ENCODE measurements around the gene STK32B. TPM values are rescaled to one million over a fixed set of nuclear protein-coding genes. Genes with fewer than 3 reads are reported as not detected.
"Not testable (repeated sequence)": the region's sequence is repeated elsewhere in the genome, so short reads cannot be mapped to it uniquely, and the experiment has no call there.

The STK32B gene
- total RNA-seq, 2 experiments from 2014 or later, result not detected

DNA sequence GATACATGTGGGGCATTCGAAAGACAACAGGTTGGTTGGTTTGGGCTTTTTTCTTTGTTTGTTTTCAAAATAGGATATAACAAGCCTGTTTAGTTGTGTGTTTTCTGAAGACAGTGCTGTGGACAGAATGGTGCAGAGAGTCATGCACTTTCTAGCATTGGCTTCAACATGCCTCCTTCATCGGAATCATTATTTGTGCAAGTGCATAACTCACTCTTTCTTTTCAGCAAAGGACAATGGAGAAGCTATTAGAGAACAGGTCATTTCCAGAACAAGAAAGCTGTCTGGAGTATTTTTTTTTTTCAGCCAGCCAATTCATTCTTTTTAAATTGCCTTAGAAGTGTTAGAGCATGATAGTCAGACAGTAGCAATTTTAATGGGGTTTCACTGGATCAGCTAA is 225.8 kb downstream of the STK32B start:
- Mint-ChIP-seq H3K4me1 (no peaks in the 10 kb centered on the region), H3K9me3 (peaks cover 3% of the 10 kb centered on the region), H3K27me3 (no peaks in the 10 kb centered on the region), H3K36me3 (no peaks in the 10 kb centered on the region), H3K4me3 (no peak overlapping the region), H3K27ac (no peak overlapping the region)
- DNase-seq, result no peak

GRCh38 chr4:5278213-5278612 is 226.9 kb downstream of the STK32B start:
- DNase-seq, result no peak
- Mint-ChIP-seq H3K36me3 (no peaks in the 10 kb centered on the region), H3K4me1 (no peaks in the 10 kb centered on the region), H3K9me3 (peaks cover 3% of the 10 kb centered on the region), H3K4me3 (no peak overlapping the region), H3K27me3 (no peaks in the 10 kb centered on the region), H3K27ac (no peak overlapping the region)

DNA sequence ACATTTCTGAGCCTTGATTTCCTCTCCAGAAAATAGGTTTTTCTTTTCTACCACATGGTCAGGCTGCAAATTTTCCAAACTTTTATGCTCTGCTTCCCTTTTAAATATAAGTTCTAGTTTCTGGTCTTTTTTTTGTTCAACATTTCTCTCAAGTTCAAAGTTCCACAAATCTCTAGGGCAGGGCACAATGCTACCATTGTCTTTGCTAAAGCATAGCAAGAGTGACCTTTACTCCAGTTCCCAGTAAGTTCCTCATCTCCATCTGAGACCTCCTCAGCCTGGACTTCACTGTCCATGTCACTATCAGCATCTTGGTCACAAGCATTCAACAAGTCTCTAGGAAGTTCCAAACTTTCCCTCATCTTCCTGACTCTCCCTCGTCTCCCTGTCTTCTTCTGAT is 228.8 kb downstream of the STK32B start:
- H3K9me3 Mint-ChIP-seq, H3K27ac Mint-ChIP-seq, H3K36me3 Mint-ChIP-seq, H3K4me1 Mint-ChIP-seq, DNase-seq, H3K27me3 Mint-ChIP-seq, H3K4me3 Mint-ChIP-seq: not testable (repeated sequence)

DNA sequence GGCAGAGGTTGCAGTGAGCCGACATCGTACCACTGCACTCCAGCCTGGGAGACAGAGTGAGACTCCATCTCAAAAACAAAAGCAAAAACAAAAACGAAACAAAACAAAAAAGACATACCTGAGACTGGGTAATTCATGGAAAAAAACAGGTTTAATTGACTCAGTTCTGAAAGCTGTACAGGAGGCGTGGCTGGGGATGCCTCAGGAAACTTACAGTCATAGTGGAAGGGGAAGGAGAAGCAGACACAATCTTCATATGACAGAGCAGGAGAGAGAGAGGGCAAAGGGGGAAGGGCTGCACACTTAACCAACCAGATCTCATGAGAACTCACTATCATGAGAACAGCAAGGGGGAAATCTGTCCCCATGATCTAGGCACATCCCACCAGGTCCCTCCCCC is 229.5 kb downstream of the STK32B start:
- Mint-ChIP-seq H3K9me3 (no peaks in the 10 kb centered on the region), H3K27ac (no peak overlapping the region), H3K4me1 (no peaks in the 10 kb centered on the region), H3K36me3 (no peaks in the 10 kb centered on the region), H3K27me3 (no peaks in the 10 kb centered on the region), H3K4me3 (no peak overlapping the region)
- DNase-seq, result no peak

DNA sequence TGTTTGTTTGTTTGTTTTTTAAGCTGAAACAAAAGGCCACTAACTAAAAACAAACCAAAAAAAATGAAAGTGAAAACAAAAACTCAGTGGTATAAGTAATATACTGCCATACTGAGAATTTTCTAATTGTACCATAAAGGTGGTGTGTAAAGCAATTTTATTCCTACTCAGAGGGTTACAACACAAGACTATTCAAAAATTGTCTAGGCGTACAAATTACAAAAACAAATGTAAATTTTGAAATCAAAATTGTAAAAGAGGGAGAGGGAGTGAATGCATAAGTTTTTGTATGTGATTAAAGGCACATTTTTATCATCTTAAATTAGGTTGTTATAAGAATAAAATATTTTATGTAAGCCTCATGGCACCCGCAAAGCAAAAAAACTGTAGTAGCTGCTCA is 232.6 kb downstream of the STK32B start:
- Mint-ChIP-seq H3K27me3 (no peaks in the 10 kb centered on the region), H3K9me3 (no peaks in the 10 kb centered on the region), H3K27ac (no peak overlapping the region), H3K36me3 (no peaks in the 10 kb centered on the region), H3K4me1 (no peaks in the 10 kb centered on the region), H3K4me3 (no peak overlapping the region)
- DNase-seq, result no peak

DNA sequence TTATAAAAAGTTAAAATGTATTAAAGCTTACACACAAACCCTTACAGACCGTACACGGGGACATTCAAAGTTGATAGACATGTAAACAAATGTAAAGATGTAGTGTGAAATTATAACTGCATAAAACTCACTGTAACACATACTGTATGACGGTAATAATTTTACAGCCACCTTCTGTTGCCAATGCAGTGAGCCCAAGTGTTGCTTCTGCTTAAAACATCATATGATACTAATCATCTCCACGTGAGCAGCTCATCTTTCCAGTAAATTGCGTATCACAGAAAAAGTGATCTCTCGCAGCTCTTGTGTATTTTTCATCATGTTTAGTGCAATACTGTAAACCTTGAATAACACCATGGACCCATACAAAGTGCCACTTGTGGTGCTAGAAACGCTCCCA is 233.2 kb downstream of the STK32B start:
- no peak for DNase-seq
- Mint-ChIP-seq H3K27me3 (no peaks in the 10 kb centered on the region), H3K27ac (no peak overlapping the region), H3K36me3 (no peaks in the 10 kb centered on the region), H3K4me3 (no peak overlapping the region), H3K4me1 (no peaks in the 10 kb centered on the region), H3K9me3 (no peaks in the 10 kb centered on the region)

GRCh38 chr4:5292101-5292500 is 240.8 kb downstream of the STK32B start:
- Mint-ChIP-seq H3K36me3 (no peaks in the 10 kb centered on the region), H3K27ac (no peak overlapping the region), H3K4me1 (no peaks in the 10 kb centered on the region), H3K27me3 (peaks cover 3% of the 10 kb centered on the region), H3K9me3 (peaks cover 3% of the 10 kb centered on the region), H3K4me3 (no peak overlapping the region)
- DNase-seq, result no peak

- not testable (repeated sequence) for H3K27me3 Mint-ChIP-seq, H3K9me3 Mint-ChIP-seq, H3K27ac Mint-ChIP-seq, H3K4me3 Mint-ChIP-seq, DNase-seq, H3K4me1 Mint-ChIP-seq, H3K36me3 Mint-ChIP-seq
Measured at GRCh38 chr4:5298000-5298787, 246.9 kb downstream of the STK32B start.

DNA sequence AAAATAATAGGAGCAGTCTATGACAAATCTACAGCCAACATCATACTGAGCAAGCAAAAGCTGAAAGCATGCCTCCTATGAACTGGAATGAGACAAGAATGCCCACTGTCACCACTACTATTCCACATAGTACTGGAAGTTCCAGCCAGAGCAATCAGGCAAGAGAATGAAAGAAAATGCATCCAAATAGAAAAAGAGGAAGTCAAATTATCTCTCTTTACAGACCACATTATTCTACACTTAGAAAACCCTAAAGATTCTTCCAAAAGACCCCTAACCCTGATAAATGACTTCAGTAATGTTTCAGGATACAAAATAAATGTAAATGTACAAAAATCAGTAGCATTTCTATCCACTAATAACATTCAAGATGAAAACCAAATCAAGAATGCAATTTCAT is 249.0 kb downstream of the STK32B start:
- DNase-seq, result no peak
- Mint-ChIP-seq H3K27me3 (peaks cover 5% of the 10 kb centered on the region), H3K9me3 (peaks cover 2% of the 10 kb centered on the region), H3K4me3 (no peak overlapping the region), H3K4me1 (no peaks in the 10 kb centered on the region), H3K27ac (no peak overlapping the region), H3K36me3 (no peaks in the 10 kb centered on the region)

GRCh38 chr4:5307928-5308327 is 256.6 kb downstream of the STK32B start:
- Mint-ChIP-seq H3K36me3 (no peaks in the 10 kb centered on the region), H3K27ac (no peak overlapping the region), H3K4me3 (no peak overlapping the region), H3K4me1 (no peaks in the 10 kb centered on the region), H3K9me3 (peaks cover 13% of the 10 kb centered on the region), H3K27me3 (peaks cover 38% of the 10 kb centered on the region)
- no peak for DNase-seq

GRCh38 chr4:5322321-5322720 is 271.0 kb downstream of the STK32B start:
- H3K9me3 Mint-ChIP-seq, result peaks cover 1% of the 10 kb centered on the region
- no peaks in the 10 kb centered on the region for H3K4me1 Mint-ChIP-seq
- no peak overlapping the region for H3K27ac Mint-ChIP-seq
- H3K36me3 Mint-ChIP-seq, result no peaks in the 10 kb centered on the region
- DNase-seq, result no peak
- H3K27me3 Mint-ChIP-seq, result no peaks in the 10 kb centered on the region
- H3K4me3 Mint-ChIP-seq, result no peak overlapping the region

DNA sequence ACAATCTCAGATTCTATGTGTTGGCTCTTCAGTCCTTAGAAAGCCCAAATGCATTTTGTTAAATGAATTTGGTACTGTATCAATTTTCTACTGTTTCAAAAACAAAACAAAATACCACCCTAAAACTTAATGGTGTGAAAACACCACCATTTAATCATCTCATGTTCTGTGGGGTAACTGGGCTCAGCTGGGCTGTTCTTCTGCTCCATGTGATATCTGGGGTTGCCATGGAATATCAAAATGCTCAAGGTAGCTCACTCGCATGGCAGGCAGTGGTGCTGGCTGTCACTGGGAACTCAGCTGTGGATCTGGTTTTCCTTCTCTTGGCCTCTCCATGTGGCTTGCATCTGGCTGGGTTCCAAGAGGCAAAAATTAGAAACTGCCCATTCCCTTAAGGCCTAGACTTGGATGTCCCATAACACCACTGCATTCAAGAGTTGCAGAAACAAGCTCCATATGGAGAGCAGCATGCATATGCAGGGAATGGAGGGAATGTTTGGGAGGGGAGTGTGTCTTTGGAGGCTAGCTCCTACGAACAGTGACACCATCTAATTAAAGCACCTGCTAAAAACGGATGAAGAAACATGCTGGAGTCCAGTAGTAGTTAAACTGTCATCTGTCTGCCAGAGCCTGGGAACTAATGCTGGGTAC is 279.2 kb downstream of the STK32B start:
- Mint-ChIP-seq H3K36me3 (no peaks in the 10 kb centered on the region), H3K27me3 (no peaks in the 10 kb centered on the region), H3K4me1 (no peaks in the 10 kb centered on the region), H3K9me3 (peaks cover 3% of the 10 kb centered on the region), H3K27ac (no peak overlapping the region), H3K4me3 (no peak overlapping the region)
- no peak for DNase-seq

- no peak overlapping the region for H3K27ac Mint-ChIP-seq
- DNase-seq, result no peak
- peaks cover 7% of the 10 kb centered on the region for H3K9me3 Mint-ChIP-seq
- H3K27me3 Mint-ChIP-seq, result peaks cover 11% of the 10 kb centered on the region
- H3K36me3 Mint-ChIP-seq, result no peaks in the 10 kb centered on the region
- no peak overlapping the region for H3K4me3 Mint-ChIP-seq
- no peaks in the 10 kb centered on the region for H3K4me1 Mint-ChIP-seq
Measured at GRCh38 chr4:5337731-5338130, 286.5 kb downstream of the STK32B start.

DNA sequence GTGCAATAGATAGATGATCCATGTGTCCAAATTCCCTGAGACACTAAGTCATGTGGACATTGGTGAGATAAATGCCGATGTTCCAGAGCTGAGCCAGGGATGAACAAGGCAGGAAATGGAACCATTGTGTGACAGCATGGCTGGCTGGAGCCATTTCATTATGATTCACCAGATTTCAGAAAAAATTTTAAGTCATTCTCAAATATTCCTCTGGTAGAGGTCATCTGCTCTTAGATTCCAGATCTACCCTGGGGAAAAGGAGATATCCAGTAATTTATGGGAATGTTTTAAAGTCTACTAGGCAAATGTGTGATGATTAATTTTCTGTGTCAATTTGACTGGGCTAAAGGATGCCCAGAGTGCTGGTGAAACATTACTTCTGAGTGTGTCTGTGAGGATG is 287.3 kb downstream of the STK32B start:
- no peaks in the 10 kb centered on the region for H3K36me3 Mint-ChIP-seq

DNA sequence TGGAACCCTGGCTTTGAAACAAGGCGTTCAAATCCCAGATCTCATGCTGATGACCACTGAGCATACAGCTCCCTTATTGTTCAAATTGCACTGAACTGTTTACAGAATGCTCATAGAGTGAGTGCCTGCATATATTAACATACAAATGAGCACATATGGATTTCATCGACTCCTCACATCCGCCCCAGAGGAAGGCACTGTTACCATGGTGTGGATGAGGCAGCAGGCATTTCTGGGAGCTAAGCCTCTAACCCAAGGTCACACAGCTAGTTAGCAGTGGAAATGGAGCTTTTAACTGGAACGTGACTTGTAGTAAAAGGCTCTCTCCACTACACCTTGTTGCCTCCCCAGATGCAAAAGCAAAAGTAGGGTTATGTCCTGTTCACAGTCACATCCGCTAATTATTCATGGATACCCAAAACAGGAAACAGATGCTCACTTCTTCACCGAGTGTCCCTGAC is 289.7 kb downstream of the STK32B start:
- H3K27ac Mint-ChIP-seq, result no peak overlapping the region
- H3K9me3 Mint-ChIP-seq, result peaks cover 4% of the 10 kb centered on the region
- H3K36me3 Mint-ChIP-seq, result no peaks in the 10 kb centered on the region
- no peaks in the 10 kb centered on the region for H3K4me1 Mint-ChIP-seq
- peaks cover 8% of the 10 kb centered on the region for H3K27me3 Mint-ChIP-seq
- no peak for DNase-seq
- H3K4me3 Mint-ChIP-seq, result no peak overlapping the region

More for the DNA sequence above, 287.3 kb downstream of the STK32B start:
- peaks cover 7% of the 10 kb centered on the region for H3K9me3 Mint-ChIP-seq
- no peaks in the 10 kb centered on the region for H3K4me1 Mint-ChIP-seq
- H3K27me3 Mint-ChIP-seq, result peaks cover 11% of the 10 kb centered on the region
- H3K27ac Mint-ChIP-seq, result no peak overlapping the region
- no peak for DNase-seq
- H3K4me3 Mint-ChIP-seq, result no peak overlapping the region

DNA sequence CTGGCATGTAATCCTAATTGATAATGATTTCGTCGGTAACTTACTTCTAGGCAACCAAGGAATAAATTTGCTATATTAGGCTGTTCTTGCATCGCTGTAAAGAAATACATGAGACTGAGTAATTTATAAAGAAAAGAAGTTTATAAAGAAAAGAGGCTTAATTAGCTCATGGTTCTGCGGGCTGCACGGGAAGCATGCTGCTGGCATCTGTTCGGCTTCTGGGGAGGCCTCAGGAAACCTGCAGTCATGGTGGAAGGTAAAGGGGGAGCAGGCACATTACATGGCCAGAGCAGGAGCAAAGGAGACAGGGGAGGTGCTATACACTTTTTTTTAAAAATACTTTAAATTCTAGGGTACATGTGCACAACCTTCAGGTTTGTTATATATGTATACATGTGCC is 290.2 kb downstream of the STK32B start:
- H3K9me3 Mint-ChIP-seq, result peaks cover 4% of the 10 kb centered on the region
- H3K27ac Mint-ChIP-seq, result no peak overlapping the region

More for the DNA sequence above, 290.2 kb downstream of the STK32B start:
- H3K4me3 Mint-ChIP-seq, result no peak overlapping the region
- DNase-seq, result no peak
- no peaks in the 10 kb centered on the region for H3K36me3 Mint-ChIP-seq
- H3K27me3 Mint-ChIP-seq, result peaks cover 6% of the 10 kb centered on the region
- H3K4me1 Mint-ChIP-seq, result no peaks in the 10 kb centered on the region

Data from activated naive CD8-positive, alpha-beta T cell treated with anti-CD3 and anti-CD28 coated beads for 36 hours (primary cell).